Measurements from ENCODE around the gene TMTC1.

Gene TMTC1

GRCh38 chr12:29537298-29537697 lies 246.4 kb downstream of the TMTC1 start:
- Histone ChIP-seq H2BK12ac (ENCODE audit: low read length) (no peak overlapping the region), H3K4me1 (ENCODE audit: control insufficient read depth in 1 of 2, insufficient read depth in 2 of 2, low read length in 2 of 2) (no peaks in the 10 kb centered on the region), H3K23ac (ENCODE audit: low read length) (no peak overlapping the region), H3K4me3 (ENCODE audit: low read depth, low read length) (no peak overlapping the region), H4K12ac (ENCODE audit: low read depth, low read length) (no peak overlapping the region), H4K8ac (ENCODE audit: low read depth, low read length) (no peak overlapping the region), H3K79me1 (ENCODE audit: low read length) (no peaks in the 10 kb centered on the region), H4K91ac (ENCODE audit: low read depth, low read length) (no peak overlapping the region), H3K18ac (ENCODE audit: low read length) (no peak overlapping the region), H2AK5ac (ENCODE audit: low read length) (no peak overlapping the region), H2AFZ (ENCODE audit: insufficient read depth, low read length, poor library complexity) (no peak overlapping the region), H3K36me3 (ENCODE audit: control insufficient read depth in 1 of 2, insufficient read depth in 2 of 2, low read length in 2 of 2) (no peaks in the 10 kb centered on the region), H2BK120ac (ENCODE audit: insufficient read depth, low read length, poor library complexity) (no peak overlapping the region), H3K27me3 (ENCODE audit: insufficient read depth, low read length) (no peaks in the 10 kb centered on the region), H3K9ac (ENCODE audit: low read length) (no peak overlapping the region), H3K27ac (ENCODE audit: low read depth, low read length) (no peak overlapping the region), H3K4me2 (ENCODE audit: low read length) (no peak overlapping the region), H2BK5ac (ENCODE audit: low read depth, low read length, poor library complexity) (no peak overlapping the region), H3K4ac (ENCODE audit: low read depth, low read length) (no peak overlapping the region), H3K79me2 (ENCODE audit: control insufficient read depth, insufficient read depth, low read length, poor library complexity) (no peaks in the 10 kb centered on the region), H3K14ac (ENCODE audit: low read length) (no peak overlapping the region), H3K9me3 (ENCODE audit: insufficient read depth, low read depth, low read length) (no peaks in the 10 kb centered on the region)
- no peak for DNase-seq
- WGBS (ENCODE audit: extremely low coverage, insufficient coverage, insufficient read length), result no CpG with 5 or more reads among the region's 2 CpGs

- H2AK5ac ChIP-seq (ENCODE audit: low read length), result no peak overlapping the region
- WGBS (ENCODE audit: extremely low coverage, insufficient coverage, insufficient read length), result no CpG with 5 or more reads among the region's 2 CpGs
Observed at GRCh38 chr12:29534935-29535334, 248.8 kb downstream of the TMTC1 start.

GRCh38 chr12:29533815-29534489 lies 249.8 kb downstream of the TMTC1 start:
- Histone ChIP-seq H3K18ac (ENCODE audit: low read length) (no peak overlapping the region), H3K79me2 (ENCODE audit: control insufficient read depth, insufficient read depth, low read length, poor library complexity) (no peaks in the 10 kb centered on the region), H2BK12ac (ENCODE audit: low read length) (no peak overlapping the region), H2AK5ac (ENCODE audit: low read length) (no peak overlapping the region), H3K23ac (ENCODE audit: low read length) (no peak overlapping the region), H3K36me3 (ENCODE audit: control insufficient read depth in 1 of 2, insufficient read depth in 2 of 2, low read length in 2 of 2) (no peaks in the 10 kb centered on the region), H4K8ac (ENCODE audit: low read depth, low read length) (no peak overlapping the region), H2BK120ac (ENCODE audit: insufficient read depth, low read length, poor library complexity) (no peak overlapping the region), H2AFZ (ENCODE audit: insufficient read depth, low read length, poor library complexity) (no peak overlapping the region), H4K91ac (ENCODE audit: low read depth, low read length) (no peak overlapping the region), H4K12ac (ENCODE audit: low read depth, low read length) (no peak overlapping the region), H3K4me1 (ENCODE audit: control insufficient read depth in 1 of 2, insufficient read depth in 2 of 2, low read length in 2 of 2) (no peaks in the 10 kb centered on the region), H3K9ac (ENCODE audit: low read length) (no peak overlapping the region), H3K14ac (ENCODE audit: low read length) (no peak overlapping the region), H3K4me3 (ENCODE audit: low read depth, low read length) (no peak overlapping the region), H3K4ac (ENCODE audit: low read depth, low read length) (no peak overlapping the region), H2BK5ac (ENCODE audit: low read depth, low read length, poor library complexity) (no peak overlapping the region), H3K4me2 (ENCODE audit: low read length) (no peak overlapping the region), H3K9me3 (ENCODE audit: insufficient read depth, low read depth, low read length) (no peaks in the 10 kb centered on the region), H3K27ac (ENCODE audit: low read depth, low read length) (no peak overlapping the region), H3K79me1 (ENCODE audit: low read length) (no peaks in the 10 kb centered on the region), H3K27me3 (ENCODE audit: insufficient read depth, low read length) (no peaks in the 10 kb centered on the region)
- no peak for DNase-seq
- no CpG with 5 or more reads among the region's 4 CpGs for WGBS (ENCODE audit: extremely low coverage, insufficient coverage, insufficient read length)

More at GRCh38 chr12:29534935-29535334, 248.8 kb downstream of the TMTC1 start:
- Histone ChIP-seq H3K27ac (ENCODE audit: low read depth, low read length) (no peak overlapping the region), H3K18ac (ENCODE audit: low read length) (no peak overlapping the region), H2BK12ac (ENCODE audit: low read length) (no peak overlapping the region), H3K14ac (ENCODE audit: low read length) (no peak overlapping the region), H3K23ac (ENCODE audit: low read length) (no peak overlapping the region), H3K9ac (ENCODE audit: low read length) (no peak overlapping the region), H3K27me3 (ENCODE audit: insufficient read depth, low read length) (no peaks in the 10 kb centered on the region), H4K8ac (ENCODE audit: low read depth, low read length) (no peak overlapping the region), H3K36me3 (ENCODE audit: control insufficient read depth in 1 of 2, insufficient read depth in 2 of 2, low read length in 2 of 2) (no peaks in the 10 kb centered on the region), H4K12ac (ENCODE audit: low read depth, low read length) (no peak overlapping the region), H3K4me3 (ENCODE audit: low read depth, low read length) (no peak overlapping the region), H4K91ac (ENCODE audit: low read depth, low read length) (no peak overlapping the region), H3K4ac (ENCODE audit: low read depth, low read length) (no peak overlapping the region), H2BK5ac (ENCODE audit: low read depth, low read length, poor library complexity) (no peak overlapping the region), H3K4me2 (ENCODE audit: low read length) (no peak overlapping the region), H3K9me3 (ENCODE audit: insufficient read depth, low read depth, low read length) (no peaks in the 10 kb centered on the region), H3K4me1 (ENCODE audit: control insufficient read depth in 1 of 2, insufficient read depth in 2 of 2, low read length in 2 of 2) (no peaks in the 10 kb centered on the region), H2BK120ac (ENCODE audit: insufficient read depth, low read length, poor library complexity) (no peak overlapping the region), H3K79me1 (ENCODE audit: low read length) (no peaks in the 10 kb centered on the region), H2AFZ (ENCODE audit: insufficient read depth, low read length, poor library complexity) (no peak overlapping the region), H3K79me2 (ENCODE audit: control insufficient read depth, insufficient read depth, low read length, poor library complexity) (no peaks in the 10 kb centered on the region)
- no peak for DNase-seq

GRCh38 chr12:29531471-29531870 lies 252.3 kb downstream of the TMTC1 start:
- Histone ChIP-seq H3K14ac (ENCODE audit: low read length) (no peak overlapping the region), H3K79me1 (ENCODE audit: low read length) (no peaks in the 10 kb centered on the region), H3K79me2 (ENCODE audit: control insufficient read depth, insufficient read depth, low read length, poor library complexity) (no peaks in the 10 kb centered on the region), H3K27me3 (ENCODE audit: insufficient read depth, low read length) (no peaks in the 10 kb centered on the region), H2BK5ac (ENCODE audit: low read depth, low read length, poor library complexity) (no peak overlapping the region), H3K4me1 (ENCODE audit: control insufficient read depth in 1 of 2, insufficient read depth in 2 of 2, low read length in 2 of 2) (no peaks in the 10 kb centered on the region), H3K4ac (ENCODE audit: low read depth, low read length) (no peak overlapping the region), H3K9ac (ENCODE audit: low read length) (no peak overlapping the region), H3K9me3 (ENCODE audit: insufficient read depth, low read depth, low read length) (no peaks in the 10 kb centered on the region), H3K4me2 (ENCODE audit: low read length) (no peak overlapping the region), H2BK120ac (ENCODE audit: insufficient read depth, low read length, poor library complexity) (no peak overlapping the region), H4K91ac (ENCODE audit: low read depth, low read length) (no peak overlapping the region), H4K12ac (ENCODE audit: low read depth, low read length) (no peak overlapping the region), H2AK5ac (ENCODE audit: low read length) (no peak overlapping the region), H3K27ac (ENCODE audit: low read depth, low read length) (no peak overlapping the region), H3K4me3 (ENCODE audit: low read depth, low read length) (no peak overlapping the region), H3K23ac (ENCODE audit: low read length) (no peak overlapping the region), H2BK12ac (ENCODE audit: low read length) (no peak overlapping the region), H3K18ac (ENCODE audit: low read length) (no peak overlapping the region), H3K36me3 (ENCODE audit: control insufficient read depth in 1 of 2, insufficient read depth in 2 of 2, low read length in 2 of 2) (no peaks in the 10 kb centered on the region), H2AFZ (ENCODE audit: insufficient read depth, low read length, poor library complexity) (no peak overlapping the region), H4K8ac (ENCODE audit: low read depth, low read length) (no peak overlapping the region)
- no peak for DNase-seq
- WGBS (ENCODE audit: extremely low coverage, insufficient coverage, insufficient read length), result no CpG with 5 or more reads among the region's 1 CpG

All from trophoblast cell (in vitro differentiated cells and primary cell).